ENCODE results near the gene IL27RA.

The IL27RA gene

DNA sequence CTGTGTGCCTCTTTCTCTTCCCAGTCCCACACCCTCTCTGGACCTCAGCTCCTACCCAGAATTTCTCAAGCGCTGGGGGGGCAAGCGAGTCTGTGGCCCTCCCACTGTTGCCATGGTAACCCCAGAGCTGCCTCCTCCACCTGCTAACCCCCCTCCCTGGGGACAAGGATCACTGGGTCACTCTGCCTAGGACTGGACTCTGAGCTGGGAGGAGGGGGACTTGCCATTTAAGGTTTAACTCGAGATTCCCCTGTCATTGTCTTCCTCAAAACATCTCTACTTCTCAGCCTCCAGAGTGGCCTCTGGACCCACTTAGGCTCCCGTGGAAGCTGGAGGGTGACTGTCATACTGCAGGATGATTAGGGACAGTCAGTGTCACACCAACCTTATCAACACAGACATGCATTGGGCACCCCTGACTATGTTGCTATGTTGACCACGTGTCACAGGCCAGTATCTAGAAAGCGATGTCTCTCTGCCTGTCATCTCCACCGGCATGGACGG is 28.1 kb downstream of the IL27RA start:
- Histone ChIP-seq H3K27me3 (ENCODE audit: control insufficient read depth, insufficient read depth, low read length) (peaks cover 6% of the 10 kb centered on the region; the same call in 1 of the 2 replicates), H3K9me3 (ENCODE audit: control insufficient read depth, insufficient read depth, low read length) (no peaks in the 10 kb centered on the region), H3K4me3 (ENCODE audit: low read length) (no peak overlapping the region), H3K27ac (ENCODE audit: low read length) (no peak overlapping the region), H3K36me3 (ENCODE audit: control insufficient read depth, insufficient read depth, low read length) (no peaks in the 10 kb centered on the region), H3K4me1 (ENCODE audit: control insufficient read depth, insufficient read depth, low read length) (peaks cover 2% of the 10 kb centered on the region; the same call in 1 of the 2 replicates)
- WGBS (ENCODE audit: insufficient coverage, insufficient read length) = no CpG with 5 or more reads among the region's 8 CpGs
- no peak for DNase-seq (ENCODE audit: low read depth, low spot score)

DNA sequence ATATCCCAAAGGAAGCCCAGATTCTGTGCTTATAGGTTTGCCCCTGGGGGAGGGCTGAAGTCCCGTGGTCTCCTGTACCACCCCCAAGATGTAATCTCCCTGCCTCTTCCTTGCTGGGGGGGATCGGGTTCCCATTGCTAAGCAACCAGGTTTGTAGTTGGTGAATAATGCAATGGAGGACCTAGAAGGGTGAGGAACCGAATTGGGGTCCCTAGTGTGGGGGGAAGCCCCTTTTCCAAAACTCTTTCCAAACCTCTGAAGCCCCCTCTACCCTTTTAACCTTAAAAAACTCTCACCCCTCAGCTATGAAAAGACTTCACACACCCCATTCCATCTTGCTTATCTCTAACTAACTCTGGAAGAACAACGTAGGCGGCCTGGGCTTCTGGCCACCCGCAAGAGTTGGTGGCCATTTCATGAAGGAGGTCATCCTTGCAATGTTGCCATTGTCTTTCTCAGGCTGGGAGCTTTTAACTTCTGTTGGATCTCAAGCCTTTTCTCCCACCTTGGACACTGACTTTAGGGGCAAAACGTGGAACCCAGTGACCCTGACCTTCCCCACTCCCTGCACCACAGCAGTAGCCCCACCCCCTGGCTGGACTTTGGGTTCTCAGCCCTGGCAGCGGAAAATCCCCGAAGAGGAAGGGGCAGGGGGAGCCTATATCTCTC is 29.7 kb downstream of the IL27RA start:
- Histone ChIP-seq H3K4me1 (ENCODE audit: control insufficient read depth, insufficient read depth, low read length) (peaks cover 2% of the 10 kb centered on the region; the same call in 1 of the 2 replicates), H3K27me3 (ENCODE audit: control insufficient read depth, insufficient read depth, low read length) (peaks cover 6% of the 10 kb centered on the region; the same call in 1 of the 2 replicates), H3K36me3 (ENCODE audit: control insufficient read depth, insufficient read depth, low read length) (no peaks in the 10 kb centered on the region), H3K4me3 (ENCODE audit: low read length) (no peak overlapping the region), H3K9me3 (ENCODE audit: control insufficient read depth, insufficient read depth, low read length) (no peaks in the 10 kb centered on the region), H3K27ac (ENCODE audit: low read length) (no peak overlapping the region)
- no peak for DNase-seq (ENCODE audit: low read depth, low spot score)
- WGBS (ENCODE audit: insufficient coverage, insufficient read length) = no CpG with 5 or more reads among the region's 9 CpGs

DNA sequence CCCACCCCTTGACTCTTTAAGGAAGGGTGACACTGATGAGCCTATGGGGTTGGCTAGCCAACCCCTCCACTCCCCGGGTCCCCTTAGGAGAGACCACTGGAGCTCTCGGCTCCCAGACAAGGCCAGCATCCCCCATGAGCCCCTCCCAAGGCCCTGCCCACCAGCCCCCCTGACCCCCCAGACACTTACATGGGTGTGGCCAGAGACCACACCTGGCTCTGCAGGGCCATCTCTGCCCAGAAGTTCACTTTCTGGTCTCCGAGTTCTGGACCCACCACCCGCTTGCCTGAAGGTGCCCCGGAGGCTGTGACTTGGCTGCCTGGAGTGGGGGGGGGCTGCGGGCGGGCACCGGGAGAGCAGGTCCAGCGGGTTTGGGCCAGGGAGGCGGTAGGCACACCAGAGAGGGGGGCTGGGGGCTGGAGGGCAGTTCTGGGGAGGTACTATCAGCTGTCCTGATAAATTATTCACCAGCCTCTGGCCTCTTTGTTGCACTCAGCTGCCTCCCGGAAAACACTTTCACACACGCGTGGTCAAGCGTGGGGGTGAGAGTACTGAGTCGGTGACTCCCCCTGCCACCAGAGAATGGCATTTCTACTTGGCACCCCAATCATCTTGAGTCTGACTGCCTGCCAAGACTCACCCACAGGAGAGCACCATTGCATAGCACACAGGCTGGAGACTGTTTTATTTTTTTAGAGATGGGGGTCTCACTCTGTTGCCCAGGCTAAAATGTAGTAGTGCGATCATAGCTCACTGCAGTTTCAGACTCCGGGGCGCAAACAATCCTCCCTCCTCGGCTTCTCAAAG is 30.4 kb downstream of the IL27RA start, which contains the start of gene PALM3:
Gene PALM3 (minus strand): TSS at position 326 of the 807 bp plus-strand sequence. CDS start 96 bp downstream, at position 230.
- Histone ChIP-seq H3K4me3 (ENCODE audit: low read length) (no peak within 1 kb of the TSS), H3K9me3 (ENCODE audit: control insufficient read depth, insufficient read depth, low read length) (no peaks in the 10 kb centered on the region), H3K27me3 (ENCODE audit: control insufficient read depth, insufficient read depth, low read length) (peaks cover 6% of the 10 kb centered on the region; the same call in 1 of the 2 replicates), H3K36me3 (ENCODE audit: control insufficient read depth, insufficient read depth, low read length) (no peaks in the 10 kb centered on the region), H3K4me1 (ENCODE audit: control insufficient read depth, insufficient read depth, low read length) (peaks cover 2% of the 10 kb centered on the region; the same call in 1 of the 2 replicates), H3K27ac (ENCODE audit: low read length) (no peak within 1 kb of the TSS)
- no CpG with 5 or more reads among the region's 19 CpGs for WGBS (ENCODE audit: insufficient coverage, insufficient read length)
- no peak for DNase-seq (ENCODE audit: low read depth, low spot score)

DNA sequence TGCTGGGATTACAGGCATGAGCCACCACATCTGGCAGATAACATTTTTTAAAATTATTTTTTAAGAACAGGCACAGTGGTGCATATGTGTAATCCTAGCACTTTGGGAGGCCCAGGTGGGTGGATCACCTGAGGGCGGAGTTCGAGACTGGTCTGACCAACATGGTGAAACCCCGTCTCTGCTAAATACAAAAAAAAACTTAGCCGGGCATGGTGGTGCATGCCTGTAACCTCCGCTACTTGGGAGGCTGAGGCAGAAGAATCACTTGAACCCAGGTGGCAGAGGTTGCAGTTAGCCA is 30.9 kb downstream of the IL27RA start:
- peaks cover 6% of the 10 kb centered on the region; the same call in 1 of the 2 replicates for H3K27me3 ChIP-seq (ENCODE audit: control insufficient read depth, insufficient read depth, low read length)
- no peaks in the 10 kb centered on the region for H3K36me3 ChIP-seq (ENCODE audit: control insufficient read depth, insufficient read depth, low read length)
- H3K27ac ChIP-seq (ENCODE audit: low read length) = no peak overlapping the region
- H3K9me3 ChIP-seq (ENCODE audit: control insufficient read depth, insufficient read depth, low read length) = no peaks in the 10 kb centered on the region
- H3K4me3 ChIP-seq (ENCODE audit: low read length) = no peak overlapping the region
- H3K4me1 ChIP-seq (ENCODE audit: control insufficient read depth, insufficient read depth, low read length) = peaks cover 2% of the 10 kb centered on the region; the same call in 1 of the 2 replicates
- DNase-seq (ENCODE audit: low read depth, low spot score) = no peak
- WGBS (ENCODE audit: insufficient coverage, insufficient read length) = no CpG with 5 or more reads among the region's 5 CpGs

DNA sequence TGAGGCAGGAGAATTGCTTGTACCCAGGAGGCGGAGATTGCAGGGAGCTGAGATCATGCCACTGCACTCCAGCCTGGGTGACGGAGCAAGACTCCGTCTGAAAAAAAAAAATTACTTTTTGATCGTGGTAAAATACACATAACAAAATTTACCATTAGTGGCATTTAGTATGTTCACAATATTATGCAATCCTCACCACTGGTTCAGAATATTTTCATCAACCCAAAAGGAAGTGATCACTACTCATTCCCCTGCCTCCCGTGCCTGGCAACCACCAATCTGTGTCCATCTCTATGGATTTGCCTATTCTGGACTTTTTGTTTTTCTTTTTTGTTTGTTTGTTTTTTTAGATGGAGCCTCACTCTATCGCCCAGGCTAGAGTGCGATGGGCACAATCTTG is 31.5 kb downstream of the IL27RA start:
- DNase-seq (ENCODE audit: low read depth, low spot score) = no peak
- WGBS (ENCODE audit: insufficient coverage, insufficient read length) = no CpG with 5 or more reads among the region's 7 CpGs
- Histone ChIP-seq H3K27ac (ENCODE audit: low read length) (no peak overlapping the region), H3K9me3 (ENCODE audit: control insufficient read depth, insufficient read depth, low read length) (no peaks in the 10 kb centered on the region), H3K4me1 (ENCODE audit: control insufficient read depth, insufficient read depth, low read length) (peaks cover 2% of the 10 kb centered on the region; the same call in 1 of the 2 replicates), H3K27me3 (ENCODE audit: control insufficient read depth, insufficient read depth, low read length) (peaks cover 6% of the 10 kb centered on the region; the same call in 1 of the 2 replicates), H3K36me3 (ENCODE audit: control insufficient read depth, insufficient read depth, low read length) (no peaks in the 10 kb centered on the region), H3K4me3 (ENCODE audit: low read length) (no peak overlapping the region)

DNA sequence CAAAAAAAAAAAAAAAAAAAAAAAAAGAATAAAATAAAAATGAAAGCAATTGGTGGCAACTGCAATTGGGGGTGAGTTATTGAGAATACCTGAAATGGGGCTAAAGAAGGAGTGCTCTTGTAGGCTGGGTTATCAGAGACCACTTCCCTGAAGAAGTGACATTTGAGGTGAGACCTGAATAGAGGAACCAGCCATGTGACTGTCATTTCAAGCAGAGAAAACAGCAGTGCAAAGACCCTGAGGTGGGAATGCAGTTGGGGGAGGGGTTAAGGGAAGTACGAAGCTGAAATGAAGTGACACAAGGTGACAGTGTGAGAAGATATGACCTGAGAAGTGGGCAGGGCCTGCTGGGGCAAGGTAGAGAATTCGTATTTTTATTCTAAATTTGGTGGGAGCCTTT is 34.6 kb downstream of the IL27RA start:
- no CpG with 5 or more reads among the region's 2 CpGs for WGBS (ENCODE audit: insufficient coverage, insufficient read length)
- Histone ChIP-seq H3K4me1 (ENCODE audit: control insufficient read depth, insufficient read depth, low read length) (peaks cover 2% of the 10 kb centered on the region), H3K27me3 (ENCODE audit: control insufficient read depth, insufficient read depth, low read length) (no peaks in the 10 kb centered on the region), H3K36me3 (ENCODE audit: control insufficient read depth, insufficient read depth, low read length) (no peaks in the 10 kb centered on the region; the same call in 1 of the 2 replicates), H3K4me3 (ENCODE audit: low read length) (no peak overlapping the region), H3K9me3 (ENCODE audit: control insufficient read depth, insufficient read depth, low read length) (no peaks in the 10 kb centered on the region), H3K27ac (ENCODE audit: low read length) (no peak overlapping the region)
- no peak for DNase-seq (ENCODE audit: low read depth, low spot score)

DNA sequence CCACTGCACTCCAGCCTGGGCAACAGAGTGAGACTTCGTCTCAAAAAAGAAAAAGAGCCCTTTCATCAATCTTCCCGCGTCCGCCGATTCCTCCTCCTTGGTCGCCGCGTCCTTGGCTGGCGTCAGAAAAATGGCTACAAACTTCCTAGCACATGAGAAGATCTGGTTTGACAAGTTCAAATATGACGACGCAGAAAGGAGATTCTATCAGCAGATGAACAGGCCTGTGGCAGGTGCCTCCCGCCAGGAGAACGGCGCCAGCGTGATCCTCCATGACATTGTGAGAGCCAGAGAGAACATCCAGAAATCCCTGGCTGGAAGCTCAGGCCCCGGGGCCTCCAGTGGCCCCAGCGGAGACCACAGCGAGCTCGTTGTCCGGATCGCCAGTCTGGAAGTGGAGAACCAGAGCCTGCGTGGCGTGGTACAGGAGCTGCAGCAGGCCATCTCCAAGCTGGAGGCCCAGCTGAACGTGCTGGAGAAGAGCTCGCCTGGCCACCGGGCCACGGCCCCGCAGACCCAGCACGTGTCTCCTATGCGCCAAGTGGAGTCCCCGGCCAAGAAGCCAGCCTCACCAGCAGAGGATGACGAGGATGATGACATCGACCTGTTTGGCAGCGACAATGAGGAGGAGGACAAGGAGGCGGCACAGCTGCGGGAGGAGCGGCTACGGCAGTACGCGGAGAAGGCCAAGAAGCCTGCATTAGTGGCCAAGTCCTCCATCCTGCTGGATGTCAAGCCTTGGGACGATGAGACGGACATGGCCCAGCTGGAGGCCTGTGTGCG is 38.9 kb downstream of the IL27RA start:
- no peaks in the 10 kb centered on the region; the same call in 1 of the 2 replicates for H3K36me3 ChIP-seq (ENCODE audit: control insufficient read depth, insufficient read depth, low read length)
- DNase-seq (ENCODE audit: low read depth, low spot score) = no peak
- H3K4me1 ChIP-seq (ENCODE audit: control insufficient read depth, insufficient read depth, low read length) = peaks cover 4% of the 10 kb centered on the region; the same call in 1 of the 2 replicates
- WGBS (ENCODE audit: insufficient coverage, insufficient read length) = no CpG with 5 or more reads among the region's 43 CpGs
- no peaks in the 10 kb centered on the region for H3K9me3 ChIP-seq (ENCODE audit: control insufficient read depth, insufficient read depth, low read length)
- H3K27ac ChIP-seq (ENCODE audit: low read length) = no peak overlapping the region
- peaks cover 17% of the 10 kb centered on the region; the same call in 1 of the 2 replicates for H3K27me3 ChIP-seq (ENCODE audit: control insufficient read depth, insufficient read depth, low read length)
- no peak overlapping the region for H3K4me3 ChIP-seq (ENCODE audit: low read length)

DNA sequence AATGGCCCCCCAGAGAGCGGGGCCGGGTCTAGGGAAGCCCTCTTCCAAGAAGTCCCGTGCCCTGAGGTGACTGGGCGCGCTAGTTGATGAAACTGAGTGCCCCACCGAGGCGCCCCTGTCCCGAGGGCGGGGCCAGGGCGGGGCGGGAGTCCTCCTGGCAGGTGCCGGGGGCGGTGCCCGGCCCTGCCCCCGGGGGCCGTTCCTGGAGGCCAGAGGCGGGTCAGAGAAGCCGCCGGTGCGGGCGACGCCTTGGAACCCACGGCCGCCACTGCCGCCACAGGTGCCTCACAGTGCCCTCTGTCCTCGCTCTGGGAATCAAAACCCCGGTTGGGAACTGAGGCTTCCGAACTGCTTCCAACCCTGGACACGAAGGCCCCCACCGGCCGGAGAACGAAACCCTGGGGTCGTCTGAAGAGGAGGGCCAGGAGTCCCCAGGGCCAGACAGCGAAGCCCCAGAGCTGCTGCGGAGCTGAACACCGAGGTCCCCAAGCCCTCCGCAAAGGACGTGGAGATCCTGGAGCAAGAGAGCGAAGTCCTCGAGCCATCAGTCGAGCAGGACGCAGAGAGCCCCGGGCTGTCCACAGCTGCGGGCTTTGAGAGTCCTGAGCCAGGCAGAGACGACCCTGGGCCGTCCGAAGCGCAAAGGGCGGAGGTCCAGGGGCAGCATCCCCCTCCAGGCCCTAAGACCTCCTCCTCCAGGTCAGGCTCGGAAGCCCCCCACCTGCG is 41.1 kb downstream of the IL27RA start, which contains the start of gene MISP3:
Gene MISP3 (plus strand): TSS at position 252 of the 726 bp plus-strand sequence. CDS start 524 bp downstream, outside the sequence.
- H3K4me1 ChIP-seq (ENCODE audit: control insufficient read depth, insufficient read depth, low read length) = peaks cover 4% of the 10 kb centered on the region; the same call in 1 of the 2 replicates
- H3K36me3 ChIP-seq (ENCODE audit: control insufficient read depth, insufficient read depth, low read length) = no peaks in the 10 kb centered on the region; the same call in 1 of the 2 replicates
- no peak within 1 kb of the TSS for H3K27ac ChIP-seq (ENCODE audit: low read length)
- no CpG with 5 or more reads among the region's 51 CpGs for WGBS (ENCODE audit: insufficient coverage, insufficient read length)
- peaks cover 17% of the 10 kb centered on the region; the same call in 1 of the 2 replicates for H3K27me3 ChIP-seq (ENCODE audit: control insufficient read depth, insufficient read depth, low read length)
- no peaks in the 10 kb centered on the region for H3K9me3 ChIP-seq (ENCODE audit: control insufficient read depth, insufficient read depth, low read length)
- H3K4me3 ChIP-seq (ENCODE audit: low read length) = peak within 1 kb of the TSS; percentile 63; the same call in 1 of the 2 replicates
- no peak for DNase-seq (ENCODE audit: low read depth, low spot score)

DNA sequence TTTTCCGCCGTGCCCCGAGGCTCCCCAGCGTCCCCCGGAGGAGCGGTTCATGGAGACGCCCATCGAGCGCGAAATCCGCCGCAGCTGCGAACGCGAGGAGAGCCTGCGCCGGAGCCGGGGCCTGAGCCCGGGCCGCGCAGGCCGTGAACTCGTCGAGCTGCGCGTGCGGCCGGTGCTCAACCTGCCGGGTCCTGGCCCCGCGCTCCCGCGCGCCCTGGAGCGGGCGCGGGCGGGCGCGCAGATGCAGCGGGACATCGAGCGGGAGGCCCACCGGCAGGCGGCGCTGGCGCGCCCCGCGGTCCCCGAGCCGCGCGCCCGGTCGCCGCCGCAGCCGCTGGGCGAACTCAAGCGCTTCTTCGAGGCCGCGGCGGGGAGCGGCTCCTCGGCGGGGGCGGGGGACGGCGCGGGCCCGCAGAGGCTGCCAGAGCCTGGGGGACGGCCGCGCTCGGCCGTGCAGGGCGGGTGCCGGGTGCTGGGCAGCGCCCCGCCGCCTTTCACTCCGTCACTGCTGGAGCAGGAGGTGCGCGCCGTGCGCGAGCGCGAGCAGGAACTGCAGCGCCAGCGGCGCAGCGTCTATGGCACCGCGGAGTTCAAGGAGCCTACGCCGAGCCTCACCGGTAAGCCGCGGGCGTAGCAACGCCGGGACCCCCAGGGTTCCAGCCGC is 41.8 kb downstream of the IL27RA start:
- DNase-seq (ENCODE audit: low read depth, low spot score) = no peak
- Histone ChIP-seq H3K36me3 (ENCODE audit: control insufficient read depth, insufficient read depth, low read length) (no peaks in the 10 kb centered on the region; the same call in 1 of the 2 replicates), H3K27me3 (ENCODE audit: control insufficient read depth, insufficient read depth, low read length) (peaks cover 17% of the 10 kb centered on the region; the same call in 1 of the 2 replicates), H3K9me3 (ENCODE audit: control insufficient read depth, insufficient read depth, low read length) (no peaks in the 10 kb centered on the region), H3K4me1 (ENCODE audit: control insufficient read depth, insufficient read depth, low read length) (peaks cover 4% of the 10 kb centered on the region; the same call in 1 of the 2 replicates), H3K4me3 (ENCODE audit: low read length) (peak overlapping the region; percentile 63; the same call in 1 of the 2 replicates), H3K27ac (ENCODE audit: low read length) (no peak overlapping the region)
- no CpG with 5 or more reads among the region's 106 CpGs for WGBS (ENCODE audit: insufficient coverage, insufficient read length)
